ENCODE data around the gene COQ10B.

COQ10B gene

DNA sequence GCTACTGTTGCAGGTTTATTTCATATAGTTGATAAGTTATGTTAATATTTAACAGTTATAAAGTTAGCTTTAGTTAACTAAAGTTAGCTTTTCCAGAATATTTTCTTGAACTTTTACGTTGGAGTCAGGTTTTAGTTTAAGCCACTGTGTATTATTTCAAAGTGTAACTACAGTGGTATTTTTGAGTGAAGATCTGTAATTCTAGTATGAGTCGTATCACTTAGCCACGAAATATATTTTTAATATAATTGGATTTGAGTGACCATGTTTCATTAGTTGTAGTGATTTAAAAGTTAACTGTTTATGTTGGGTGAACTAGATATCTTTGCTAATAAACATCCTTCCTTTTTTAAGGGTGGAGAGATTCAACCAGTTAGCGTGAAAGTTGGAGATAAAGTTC, 49.3 kb downstream of the COQ10B start:
- DNase-seq, result no peak

- DNase-seq, result no peak
Measured at GRCh38 chr2:197504000-197504399, 50.6 kb downstream of the COQ10B start.

- DNase-seq, result no peak
Measured at GRCh38 chr2:197504512-197504911, 51.2 kb downstream of the COQ10B start.

DNA sequence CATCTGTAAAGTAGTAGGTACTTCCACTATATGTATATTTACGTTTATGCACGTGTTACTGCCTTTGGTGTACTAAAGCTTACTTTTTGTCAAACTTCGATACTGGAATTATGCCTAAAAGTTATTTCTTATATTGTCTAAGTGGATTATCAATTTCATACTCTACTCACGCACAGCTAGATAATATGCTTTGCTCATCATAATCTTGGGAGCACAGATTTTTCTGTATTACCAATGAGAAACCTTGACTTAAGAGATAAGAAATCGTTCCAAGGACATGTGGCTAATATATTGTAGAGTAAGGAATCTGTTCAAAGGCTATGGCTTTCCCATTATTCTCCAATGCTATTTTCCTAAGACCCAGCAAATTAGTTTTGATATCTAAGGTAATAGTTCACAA, 53.3 kb downstream of the COQ10B start:
- DNase-seq, result no peak

DNA sequence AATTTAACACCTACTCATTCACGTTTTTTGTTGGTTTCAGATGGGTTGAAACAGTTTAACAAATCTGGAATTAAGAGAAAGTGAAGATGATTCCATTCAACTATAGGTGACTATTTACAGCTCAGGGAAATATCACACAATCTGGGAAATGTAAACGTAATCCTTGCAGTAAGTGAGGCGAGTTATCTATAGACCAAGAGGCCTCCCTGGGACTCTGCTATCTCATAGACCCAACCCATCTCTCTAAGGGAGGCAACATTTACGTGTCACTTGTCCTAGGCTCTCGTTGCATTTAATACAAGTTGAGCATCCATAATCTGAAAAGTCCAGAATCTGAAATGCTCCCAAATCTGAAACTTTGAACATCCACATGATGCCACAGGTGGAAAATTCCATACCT, 60.6 kb downstream of the COQ10B start:
- DNase-seq, result no peak

- peak; percentile 10 for DNase-seq
Measured at GRCh38 chr2:197514754-197515153, 61.4 kb downstream of the COQ10B start.

- no peak for DNase-seq
Measured at GRCh38 chr2:197515315-197515738, 62.0 kb downstream of the COQ10B start.

- DNase-seq, result peak; percentile 20
Measured at GRCh38 chr2:197515739-197516392, 62.5 kb downstream of the COQ10B start, which contains the start of gene MOB4. Gene MOB4 (plus strand): TSS chr2:197516066. CDS start chr2:197516087, 21 bp downstream.

GRCh38 chr2:197516393-197516761, 63.0 kb downstream of the COQ10B start:
- no peak for DNase-seq

DNA sequence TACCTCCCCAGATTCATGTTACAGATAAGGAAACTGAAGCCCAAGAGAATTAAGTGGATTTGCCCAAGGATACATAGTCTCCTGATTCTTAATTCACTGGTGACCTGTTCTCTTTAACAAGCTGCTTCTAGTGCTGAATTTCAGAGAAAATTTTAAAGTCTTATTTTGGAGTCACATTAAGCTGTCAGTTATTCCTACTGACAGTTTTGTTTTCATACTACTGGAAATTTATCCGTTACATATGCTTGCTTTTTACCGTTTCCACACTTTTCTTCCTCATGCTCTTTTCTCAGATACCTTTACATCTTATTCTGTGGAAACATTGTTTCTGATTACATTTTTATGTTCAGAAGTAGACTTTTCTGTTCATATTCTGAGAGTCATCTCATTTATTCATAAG, 63.8 kb downstream of the COQ10B start:
- DNase-seq, result no peak

Measured in NCI-H187 treated with DMSO at 0.1 percent for 48 hours (cell line).